Colonic mucosa (tissue), 4 donors: ENCODE results near the gene TRAPPC3. TPM values are rescaled to one million over a fixed set of nuclear protein-coding genes. Genes with fewer than 3 reads are reported as not detected.

Experiments
- DNase-seq: peaks from one replicate; pipeline ENCODE4 v3.0.0-alpha.2; 2020
- H3K27ac ChIP-seq: fragments of 200-600 bp; one replicate; pipeline ENCODE4 v1.8.0; 2021
- H3K27me3 ChIP-seq: fragments of 200-600 bp; one replicate; pipeline ENCODE4 v1.8.0; 2021
- H3K36me3 ChIP-seq: fragments of 200-600 bp; one replicate; pipeline ENCODE4 v1.8.0; 2021
- H3K4me1 ChIP-seq: fragments of 200-600 bp; one replicate; pipeline ENCODE4 v1.8.0; 2021; ENCODE audit warnings: mild to moderate bottlenecking
- H3K4me3 ChIP-seq: fragments of 200-600 bp; one replicate; pipeline ENCODE4 v1.8.0; 2021
- H3K9ac ChIP-seq, 2 donors: one replicate each; pipeline ENCODE4 v1.7.0; 2013; ENCODE audit warnings: control low read depth in 2 of 2, low read depth in 2 of 2, low read length in 2 of 2
- H3K9me3 ChIP-seq: fragments of 200-600 bp; one replicate; pipeline ENCODE4 v1.8.0; 2021
- CTCF ChIP-seq: fragments of 200-600 bp; IDR thresholded peaks from one replicate; pipeline ENCODE4 v1.8.0; 2022; ENCODE audit warnings: antibody characterized with exemption, mild to moderate bottlenecking
- intact Hi-C: fragments of 100-400 bp; cut with DNase I; formaldehyde crosslinking; loops from one replicate; pipeline ENCODE4 v1.14.1; 2022
- total RNA-seq, 2 donors: library from RNA; stranded (reverse); fragmentation: NEBNext Ultra II Directional in 1 of 2; extraction: Animal tissue kit (Norgen Biotek cat#: 25700) in 1 of 2; gene quantifications; one replicate each; pipeline ENCODE4 v1.2.1, GENCODE V29; 2021
- donor health status: healthy.
- donor health status: DM: no; HTN: no; CAD: no.
- donor health status: DM: no; HTN: no; CAD: no.

Gene TRAPPC3
- total RNA-seq, 2 donors from 2014 or later: 59.0 to 60.6 TPM

- no peaks in the 10 kb centered on the region for H3K27me3 ChIP-seq
- H3K36me3 ChIP-seq: no peaks in the 10 kb centered on the region
- intact Hi-C loops: no loop called here
- H3K4me1 ChIP-seq: peaks cover 13% of the 10 kb centered on the region
- DNase-seq: no peak
- no peak overlapping the region for H3K4me3 ChIP-seq
- no peak overlapping the region for H3K9ac ChIP-seq
- TF ChIP-seq CTCF: no peak
- H3K9me3 ChIP-seq: no peaks in the 10 kb centered on the region
- H3K27ac ChIP-seq: no peak overlapping the region
Observed at GRCh38 chr1:36164361-36164760, 15.1 kb upstream of the TRAPPC3 start.

- Histone ChIP-seq H3K9ac (no peak overlapping the region), H3K4me1 (peaks cover 16% of the 10 kb centered on the region), H3K27me3 (no peaks in the 10 kb centered on the region), H3K36me3 (no peaks in the 10 kb centered on the region), H3K27ac (no peak overlapping the region), H3K9me3 (no peaks in the 10 kb centered on the region), H3K4me3 (no peak overlapping the region)
- intact Hi-C loops: no loop called here
- TF ChIP-seq CTCF: no peak
- DNase-seq: no peak
Observed at GRCh38 chr1:36163426-36163825, 14.1 kb upstream of the TRAPPC3 start.

GRCh38 chr1:36162680-36163239, 13.5 kb upstream of the TRAPPC3 start:
- Histone ChIP-seq H3K9me3 (no peaks in the 10 kb centered on the region), H3K4me3 (no peak overlapping the region), H3K4me1 (peaks cover 19% of the 10 kb centered on the region), H3K27me3 (no peaks in the 10 kb centered on the region), H3K27ac (peak overlapping the region; percentile 47), H3K9ac (peak overlapping the region in 1 of 2 donors; percentile 29), H3K36me3 (no peaks in the 10 kb centered on the region)
- DNase-seq: no peak
- intact Hi-C loops: no loop called here
- TF ChIP-seq CTCF: no peak

- H3K9me3 ChIP-seq: no peaks in the 10 kb centered on the region
- H3K9ac ChIP-seq: peak overlapping the region; percentile 33 to 77
- H3K4me1 ChIP-seq: peaks cover 19% of the 10 kb centered on the region
- H3K36me3 ChIP-seq: no peaks in the 10 kb centered on the region
- peak overlapping the region; percentile 21 for H3K4me3 ChIP-seq
- H3K27ac ChIP-seq: peak overlapping the region; percentile 81
- intact Hi-C loops: no loop called here
- no peak for DNase-seq
- no peak for TF ChIP-seq CTCF
- no peaks in the 10 kb centered on the region for H3K27me3 ChIP-seq
Observed at GRCh38 chr1:36161641-36162531, 12.6 kb upstream of the TRAPPC3 start.

- Histone ChIP-seq H3K4me3 (peak overlapping the region; percentile 21), H3K9me3 (no peaks in the 10 kb centered on the region), H3K9ac (peak overlapping the region; percentile 62 to 77), H3K27ac (peak overlapping the region; percentile 81), H3K27me3 (no peaks in the 10 kb centered on the region), H3K4me1 (peaks cover 19% of the 10 kb centered on the region), H3K36me3 (no peaks in the 10 kb centered on the region)
- intact Hi-C loops: no loop called here
- TF ChIP-seq CTCF: no peak
- no peak for DNase-seq
Observed at GRCh38 chr1:36160949-36161485, 11.7 kb upstream of the TRAPPC3 start.
